IMR-90 (cell line): Measurements from ENCODE around the gene FOXN3.

Source experiments
- TF ChIP-seq, protein P1 (sequence below): fragments of 150-350 bp; IDR thresholded peaks from 2 replicates; pipeline ENCODE4 v1.6.1; 2017; ENCODE audit warnings: mild to moderate bottlenecking, antibody characterized with exemption, low read length, low read depth
- TF ChIP-seq, protein P2 (sequence below): conservative IDR thresholded peaks from 2 replicates; pipeline ENCODE4 v1.5.1; 2012; ENCODE audit warnings: mild to moderate bottlenecking, low read depth, low read length, improper control_type of control experiment

DNA sequence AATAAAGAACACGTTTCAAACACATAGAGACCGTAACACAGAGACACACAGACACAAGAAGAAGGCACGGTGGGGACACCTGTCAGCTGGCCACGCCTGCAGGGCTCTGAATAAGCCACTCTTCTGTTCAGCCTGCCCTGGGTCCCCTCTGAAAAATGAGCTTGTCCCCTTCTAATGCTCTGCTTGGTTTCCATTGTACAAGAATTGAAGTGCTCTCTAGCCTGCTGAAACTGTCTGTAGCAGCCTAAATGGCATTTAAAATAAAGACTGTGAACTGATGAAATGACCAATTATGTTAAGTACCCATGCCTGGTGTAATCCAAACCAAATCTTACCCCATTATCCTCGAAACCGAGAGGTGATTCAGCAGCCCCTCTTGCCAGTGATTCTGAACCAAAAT lies 139.8 kb downstream of the FOXN3 start:
- TF ChIP-seq, protein P1, sequence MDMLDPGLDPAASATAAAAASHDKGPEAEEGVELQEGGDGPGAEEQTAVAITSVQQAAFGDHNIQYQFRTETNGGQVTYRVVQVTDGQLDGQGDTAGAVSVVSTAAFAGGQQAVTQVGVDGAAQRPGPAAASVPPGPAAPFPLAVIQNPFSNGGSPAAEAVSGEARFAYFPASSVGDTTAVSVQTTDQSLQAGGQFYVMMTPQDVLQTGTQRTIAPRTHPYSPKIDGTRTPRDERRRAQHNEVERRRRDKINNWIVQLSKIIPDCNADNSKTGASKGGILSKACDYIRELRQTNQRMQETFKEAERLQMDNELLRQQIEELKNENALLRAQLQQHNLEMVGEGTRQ, result no peak
- TF ChIP-seq, protein P2, sequence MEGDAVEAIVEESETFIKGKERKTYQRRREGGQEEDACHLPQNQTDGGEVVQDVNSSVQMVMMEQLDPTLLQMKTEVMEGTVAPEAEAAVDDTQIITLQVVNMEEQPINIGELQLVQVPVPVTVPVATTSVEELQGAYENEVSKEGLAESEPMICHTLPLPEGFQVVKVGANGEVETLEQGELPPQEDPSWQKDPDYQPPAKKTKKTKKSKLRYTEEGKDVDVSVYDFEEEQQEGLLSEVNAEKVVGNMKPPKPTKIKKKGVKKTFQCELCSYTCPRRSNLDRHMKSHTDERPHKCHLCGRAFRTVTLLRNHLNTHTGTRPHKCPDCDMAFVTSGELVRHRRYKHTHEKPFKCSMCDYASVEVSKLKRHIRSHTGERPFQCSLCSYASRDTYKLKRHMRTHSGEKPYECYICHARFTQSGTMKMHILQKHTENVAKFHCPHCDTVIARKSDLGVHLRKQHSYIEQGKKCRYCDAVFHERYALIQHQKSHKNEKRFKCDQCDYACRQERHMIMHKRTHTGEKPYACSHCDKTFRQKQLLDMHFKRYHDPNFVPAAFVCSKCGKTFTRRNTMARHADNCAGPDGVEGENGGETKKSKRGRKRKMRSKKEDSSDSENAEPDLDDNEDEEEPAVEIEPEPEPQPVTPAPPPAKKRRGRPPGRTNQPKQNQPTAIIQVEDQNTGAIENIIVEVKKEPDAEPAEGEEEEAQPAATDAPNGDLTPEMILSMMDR, result no peak
